Panc1 (cell line): ENCODE data around the gene DTYMK.

Experiments
- POLR2AphosphoS5 ChIP-seq: IDR thresholded peaks from 2 replicates; pipeline ENCODE4 v1.6.1; 2012; ENCODE audit warnings: mild to moderate bottlenecking, low read depth, low read length, moderate library complexity
- TCF7L2 ChIP-seq: IDR thresholded peaks from 2 replicates; pipeline ENCODE4 v1.6.1; 2011; ENCODE audit warnings: mild to moderate bottlenecking, low read depth, low read length, inconsistent platforms
- TF ChIP-seq, protein P1 (sequence below): fragments of 450-650 bp; IDR thresholded peaks from 2 replicates; pipeline ENCODE4 v1.5.1; 2017; ENCODE audit warnings: mild to moderate bottlenecking
- TF ChIP-seq, protein P2 (sequence below), 2 experiments: IDR thresholded peaks; 2 replicates each; pipeline ENCODE4 v1.6.1; 2011 to 2012; ENCODE audit warnings: low read depth in 2 of 2, control low read depth in 1 of 2, low read length in 1 of 2, mild to moderate bottlenecking in 1 of 2, moderate library complexity in 1 of 2; ENCODE audit not compliant: insufficient read depth in 1 of 2

DNA sequence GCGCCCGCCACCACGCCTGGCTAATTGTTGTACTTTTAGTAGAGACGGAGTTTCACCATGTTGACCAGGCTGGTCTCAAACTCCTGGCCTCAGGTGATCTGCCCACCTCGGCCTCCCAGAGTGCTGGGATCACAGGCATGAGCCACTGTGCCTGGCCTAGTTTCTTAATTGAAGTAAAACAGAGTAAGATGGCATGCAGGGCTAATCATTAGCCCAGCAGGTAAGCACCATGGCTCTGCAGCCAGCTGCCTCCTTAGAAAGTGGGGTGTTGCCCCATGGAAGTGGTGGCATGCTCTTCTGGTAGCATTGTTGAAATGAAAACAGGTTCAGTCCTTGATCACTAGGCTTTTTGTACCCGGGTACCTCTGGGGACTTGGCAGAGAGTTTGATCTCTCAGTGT lies 36.7 kb downstream of the DTYMK start:
- TF ChIP-seq, protein P1, sequence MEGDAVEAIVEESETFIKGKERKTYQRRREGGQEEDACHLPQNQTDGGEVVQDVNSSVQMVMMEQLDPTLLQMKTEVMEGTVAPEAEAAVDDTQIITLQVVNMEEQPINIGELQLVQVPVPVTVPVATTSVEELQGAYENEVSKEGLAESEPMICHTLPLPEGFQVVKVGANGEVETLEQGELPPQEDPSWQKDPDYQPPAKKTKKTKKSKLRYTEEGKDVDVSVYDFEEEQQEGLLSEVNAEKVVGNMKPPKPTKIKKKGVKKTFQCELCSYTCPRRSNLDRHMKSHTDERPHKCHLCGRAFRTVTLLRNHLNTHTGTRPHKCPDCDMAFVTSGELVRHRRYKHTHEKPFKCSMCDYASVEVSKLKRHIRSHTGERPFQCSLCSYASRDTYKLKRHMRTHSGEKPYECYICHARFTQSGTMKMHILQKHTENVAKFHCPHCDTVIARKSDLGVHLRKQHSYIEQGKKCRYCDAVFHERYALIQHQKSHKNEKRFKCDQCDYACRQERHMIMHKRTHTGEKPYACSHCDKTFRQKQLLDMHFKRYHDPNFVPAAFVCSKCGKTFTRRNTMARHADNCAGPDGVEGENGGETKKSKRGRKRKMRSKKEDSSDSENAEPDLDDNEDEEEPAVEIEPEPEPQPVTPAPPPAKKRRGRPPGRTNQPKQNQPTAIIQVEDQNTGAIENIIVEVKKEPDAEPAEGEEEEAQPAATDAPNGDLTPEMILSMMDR: no peak
- TF ChIP-seq, protein P2, sequence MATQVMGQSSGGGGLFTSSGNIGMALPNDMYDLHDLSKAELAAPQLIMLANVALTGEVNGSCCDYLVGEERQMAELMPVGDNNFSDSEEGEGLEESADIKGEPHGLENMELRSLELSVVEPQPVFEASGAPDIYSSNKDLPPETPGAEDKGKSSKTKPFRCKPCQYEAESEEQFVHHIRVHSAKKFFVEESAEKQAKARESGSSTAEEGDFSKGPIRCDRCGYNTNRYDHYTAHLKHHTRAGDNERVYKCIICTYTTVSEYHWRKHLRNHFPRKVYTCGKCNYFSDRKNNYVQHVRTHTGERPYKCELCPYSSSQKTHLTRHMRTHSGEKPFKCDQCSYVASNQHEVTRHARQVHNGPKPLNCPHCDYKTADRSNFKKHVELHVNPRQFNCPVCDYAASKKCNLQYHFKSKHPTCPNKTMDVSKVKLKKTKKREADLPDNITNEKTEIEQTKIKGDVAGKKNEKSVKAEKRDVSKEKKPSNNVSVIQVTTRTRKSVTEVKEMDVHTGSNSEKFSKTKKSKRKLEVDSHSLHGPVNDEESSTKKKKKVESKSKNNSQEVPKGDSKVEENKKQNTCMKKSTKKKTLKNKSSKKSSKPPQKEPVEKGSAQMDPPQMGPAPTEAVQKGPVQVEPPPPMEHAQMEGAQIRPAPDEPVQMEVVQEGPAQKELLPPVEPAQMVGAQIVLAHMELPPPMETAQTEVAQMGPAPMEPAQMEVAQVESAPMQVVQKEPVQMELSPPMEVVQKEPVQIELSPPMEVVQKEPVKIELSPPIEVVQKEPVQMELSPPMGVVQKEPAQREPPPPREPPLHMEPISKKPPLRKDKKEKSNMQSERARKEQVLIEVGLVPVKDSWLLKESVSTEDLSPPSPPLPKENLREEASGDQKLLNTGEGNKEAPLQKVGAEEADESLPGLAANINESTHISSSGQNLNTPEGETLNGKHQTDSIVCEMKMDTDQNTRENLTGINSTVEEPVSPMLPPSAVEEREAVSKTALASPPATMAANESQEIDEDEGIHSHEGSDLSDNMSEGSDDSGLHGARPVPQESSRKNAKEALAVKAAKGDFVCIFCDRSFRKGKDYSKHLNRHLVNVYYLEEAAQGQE (IDR thresholded peaks at IDR 0.05; ENCODE audit: insufficient read depth in 1 of 2, low read depth in 2 of 2, low read length in 1 of 2): no peak
- no peak for TF ChIP-seq POLR2AphosphoS5
- no peak for TF ChIP-seq TCF7L2
